Stomach smooth muscle (tissue), 2 donors: Measurements from ENCODE around the gene DNAAF1.

Source experiments
- H3K27ac ChIP-seq: one replicate; pipeline ENCODE4 v1.7.0; 2013; ENCODE audit warnings: mild to moderate bottlenecking, low read length, inconsistent platforms
- H3K27me3 ChIP-seq, 2 donors: one replicate each; pipeline ENCODE4 v1.7.0; 2013; ENCODE audit warnings: low read length in 2 of 2; ENCODE audit not compliant: insufficient read depth in 2 of 2, control insufficient read depth in 1 of 2
- H3K36me3 ChIP-seq, 2 donors: one replicate each; pipeline ENCODE4 v1.7.0; 2013; ENCODE audit warnings: low read length in 2 of 2; ENCODE audit not compliant: control insufficient read depth in 2 of 2, insufficient read depth in 2 of 2
- H3K4me1 ChIP-seq: one replicate; pipeline ENCODE4 v1.7.0; 2013; ENCODE audit warnings: low read length; ENCODE audit not compliant: control insufficient read depth, insufficient read depth
- H3K4me3 ChIP-seq, 2 donors: one replicate each; pipeline ENCODE4 v1.7.0; 2013; ENCODE audit warnings: low read length in 2 of 2
- H3K9ac ChIP-seq, 2 donors: one replicate each; pipeline ENCODE4 v1.7.0; 2013; ENCODE audit warnings: low read length in 2 of 2, mild to moderate bottlenecking in 1 of 2
- H3K9me3 ChIP-seq, 2 donors: one replicate each; pipeline ENCODE4 v1.7.0; 2013; ENCODE audit warnings: low read length in 2 of 2; ENCODE audit not compliant: control insufficient read depth in 2 of 2
- donor health status: healthy.
- donor health status: Pancreatic carcinoma.

The DNAAF1 gene

DNA sequence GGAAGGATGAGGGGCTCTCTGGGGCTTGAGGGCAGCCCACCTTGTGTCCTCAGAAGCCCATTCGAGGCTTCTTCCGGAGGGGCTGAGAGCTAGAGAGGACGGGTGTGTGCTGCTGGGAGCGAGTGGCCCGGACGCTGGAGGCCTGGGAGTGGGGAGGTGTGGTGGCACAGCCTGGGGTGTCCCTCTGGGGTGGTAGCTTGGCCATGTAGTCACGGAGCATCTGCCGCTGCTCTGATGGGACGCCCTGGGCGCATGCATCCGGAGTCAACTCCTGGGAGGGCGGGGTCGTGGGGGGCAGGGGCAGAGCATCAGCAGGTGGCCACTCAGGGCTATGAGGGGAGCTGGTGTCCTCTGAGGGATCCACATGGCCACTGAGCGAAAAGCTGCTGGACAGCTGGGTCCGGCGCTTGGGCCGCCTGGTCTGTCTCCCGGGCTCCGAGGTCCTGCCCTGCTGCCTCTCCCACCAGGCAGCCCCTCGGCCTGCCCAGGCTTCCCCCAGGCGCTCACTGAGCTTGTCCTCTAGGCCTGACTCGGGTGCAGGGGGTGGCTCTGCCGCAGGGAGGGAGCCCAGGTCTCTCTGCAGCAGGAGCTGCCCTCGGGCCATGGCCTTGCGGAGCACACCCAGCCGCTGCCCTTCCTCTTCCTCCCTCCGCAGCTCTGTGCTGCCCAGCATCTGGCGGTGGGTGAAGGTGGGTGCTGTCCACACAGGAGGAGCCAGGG, 33.9 kb downstream of the DNAAF1 start:
- Histone ChIP-seq H3K36me3 (peaks cover 11 to 23% of the 10 kb centered on the region in 2 donors), H3K27ac (peak overlapping the region; percentile 46), H3K27me3 (no peaks in the 10 kb centered on the region), H3K9ac (no peak overlapping the region), H3K4me1 (peaks cover 28% of the 10 kb centered on the region), H3K9me3 (no peaks in the 10 kb centered on the region), H3K4me3 (no peak overlapping the region)

DNA sequence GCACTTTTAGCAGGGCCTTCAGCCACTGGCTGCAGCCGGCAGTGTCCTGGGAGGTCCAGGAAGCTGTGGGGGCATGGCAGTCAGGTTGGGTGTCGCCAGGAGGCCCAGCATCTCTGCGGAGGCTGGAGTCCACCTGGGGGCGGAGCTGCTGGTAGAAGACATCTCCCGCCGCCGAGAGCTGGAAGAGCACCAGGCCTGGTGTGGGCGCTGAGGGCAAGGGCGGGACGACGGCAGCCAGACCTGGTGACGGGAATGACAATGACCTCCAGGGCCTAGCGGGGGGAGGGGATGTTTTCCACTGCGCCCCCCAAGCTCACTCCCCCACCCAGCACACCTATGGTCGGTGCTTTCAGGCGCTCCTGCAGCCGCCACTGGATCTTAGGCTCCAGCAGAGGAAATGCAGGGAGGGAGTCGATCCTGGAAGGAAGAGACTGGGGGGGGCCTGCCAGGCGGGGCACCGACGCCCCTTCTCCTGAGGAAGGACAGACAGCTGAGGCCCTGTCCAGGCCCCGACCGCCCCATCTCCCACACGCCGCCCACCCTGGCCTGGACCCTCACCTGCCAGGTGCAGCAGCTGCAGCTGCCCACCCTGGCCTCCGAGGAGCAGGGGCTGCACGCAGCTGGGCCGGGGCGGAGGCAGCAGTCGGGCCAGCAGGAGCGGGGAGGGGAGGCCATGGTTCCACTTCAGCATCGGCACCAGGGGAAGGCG, 34.7 kb downstream of the DNAAF1 start:
- peaks cover 30% of the 10 kb centered on the region for H3K4me1 ChIP-seq
- no peak overlapping the region for H3K4me3 ChIP-seq
- H3K27me3 ChIP-seq = no peaks in the 10 kb centered on the region
- no peak overlapping the region for H3K9ac ChIP-seq
- peaks cover 11 to 25% of the 10 kb centered on the region in 2 donors for H3K36me3 ChIP-seq
- no peaks in the 10 kb centered on the region for H3K9me3 ChIP-seq
- H3K27ac ChIP-seq = no peak overlapping the region

DNA sequence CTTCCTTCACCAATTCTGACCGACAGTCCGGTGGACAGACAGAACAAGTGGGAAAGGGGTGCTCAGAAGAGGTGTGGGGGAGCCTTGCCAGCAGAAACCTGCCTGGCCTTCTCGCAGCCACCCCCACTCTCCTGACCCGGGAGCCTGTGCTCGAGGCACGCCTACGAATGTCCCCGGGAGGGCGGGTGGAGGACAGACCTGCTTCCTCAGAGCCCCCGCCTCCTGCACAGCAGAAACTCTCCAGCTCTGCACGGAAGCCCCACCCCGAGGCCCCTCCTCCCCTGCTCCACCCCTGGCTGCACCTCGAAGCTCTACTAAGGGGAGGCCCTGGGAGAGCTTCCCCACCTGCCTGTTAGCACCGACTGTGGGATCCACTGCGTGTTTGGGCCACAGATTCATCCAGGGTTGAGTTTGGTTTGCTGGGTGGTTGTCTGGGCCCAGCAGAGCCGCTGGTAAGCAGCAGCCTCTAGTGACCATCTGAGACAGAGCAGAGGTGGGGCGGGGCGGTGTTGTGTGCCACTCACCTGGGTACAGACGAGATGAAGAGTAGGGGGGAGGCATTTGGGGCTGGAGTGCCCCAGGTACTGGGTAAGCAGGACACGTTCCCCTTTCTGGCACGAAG, 35.5 kb downstream of the DNAAF1 start:
- H3K4me3 ChIP-seq = no peak overlapping the region
- peaks cover 11 to 25% of the 10 kb centered on the region in 2 donors for H3K36me3 ChIP-seq
- H3K27ac ChIP-seq = no peak overlapping the region
- H3K4me1 ChIP-seq = peaks cover 30% of the 10 kb centered on the region
- no peaks in the 10 kb centered on the region for H3K27me3 ChIP-seq
- H3K9ac ChIP-seq = no peak overlapping the region
- no peaks in the 10 kb centered on the region for H3K9me3 ChIP-seq

DNA sequence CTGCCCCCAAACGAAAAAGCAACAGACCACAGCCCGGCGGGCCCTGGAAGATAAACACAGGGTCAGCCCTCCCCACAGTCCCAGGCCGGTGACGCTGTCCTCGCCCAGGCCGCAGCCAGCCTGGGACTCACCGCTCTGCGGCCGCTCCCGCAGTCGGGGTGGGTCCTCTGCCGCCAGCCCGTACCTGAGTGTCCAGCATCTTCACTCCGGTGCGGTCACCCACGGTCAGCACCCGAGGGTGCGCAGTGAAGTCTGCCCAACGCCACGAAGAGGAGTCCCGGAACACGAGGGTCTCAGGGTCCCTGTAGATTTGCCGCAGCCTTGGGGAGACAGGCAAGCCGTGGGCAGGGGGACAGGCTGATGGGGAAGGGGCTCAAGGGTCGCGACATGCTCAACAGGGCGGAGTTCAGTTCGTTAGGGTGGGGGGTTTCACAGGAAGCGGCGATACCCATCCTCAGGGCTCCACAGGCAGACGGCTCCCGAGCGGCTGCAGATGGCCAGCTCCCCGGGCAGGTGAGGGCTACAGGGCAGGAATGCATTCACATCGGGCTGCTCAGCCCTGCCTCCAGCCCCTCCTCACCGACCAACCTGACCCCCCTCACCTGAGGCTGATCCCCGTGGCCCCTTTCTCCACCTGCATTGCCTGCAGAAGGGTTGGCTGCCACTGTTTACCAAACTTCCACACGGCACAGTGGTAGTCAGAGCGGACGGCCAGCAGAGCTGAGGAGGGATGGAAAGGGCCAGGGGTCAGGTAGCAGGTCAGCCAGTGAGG, 36.2 kb downstream of the DNAAF1 start:
- Histone ChIP-seq H3K9ac (no peak overlapping the region), H3K27ac (no peak overlapping the region), H3K9me3 (no peaks in the 10 kb centered on the region), H3K27me3 (no peaks in the 10 kb centered on the region), H3K4me1 (peaks cover 32% of the 10 kb centered on the region), H3K4me3 (no peak overlapping the region), H3K36me3 (peaks cover 11 to 25% of the 10 kb centered on the region in 2 donors)

DNA sequence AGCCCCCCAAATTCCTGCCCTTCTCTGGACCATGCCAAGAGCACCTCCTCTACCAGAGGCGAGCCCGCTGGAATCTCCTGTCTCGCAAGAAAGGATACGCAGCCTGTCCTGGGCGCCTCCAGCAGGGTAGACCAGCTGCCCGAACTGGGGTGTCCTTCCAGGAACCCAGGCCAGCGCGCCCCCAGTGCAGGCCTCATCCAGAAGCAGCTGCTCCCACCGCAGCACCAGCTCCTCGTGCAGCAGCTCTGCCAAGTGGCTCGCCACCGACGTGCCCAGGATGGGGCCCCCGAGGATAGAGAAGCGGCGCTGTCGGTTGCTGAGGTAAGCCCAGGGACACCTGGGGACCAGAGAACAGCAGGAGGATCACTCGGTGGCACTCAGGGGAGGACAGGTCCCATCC, 37.0 kb downstream of the DNAAF1 start:
- no peaks in the 10 kb centered on the region for H3K27me3 ChIP-seq
- peaks cover 28% of the 10 kb centered on the region for H3K4me1 ChIP-seq
- H3K4me3 ChIP-seq = no peak overlapping the region
- H3K9ac ChIP-seq = no peak overlapping the region
- H3K9me3 ChIP-seq = no peaks in the 10 kb centered on the region
- H3K36me3 ChIP-seq = peaks cover 11 to 25% of the 10 kb centered on the region in 2 donors
- H3K27ac ChIP-seq = no peak overlapping the region

DNA sequence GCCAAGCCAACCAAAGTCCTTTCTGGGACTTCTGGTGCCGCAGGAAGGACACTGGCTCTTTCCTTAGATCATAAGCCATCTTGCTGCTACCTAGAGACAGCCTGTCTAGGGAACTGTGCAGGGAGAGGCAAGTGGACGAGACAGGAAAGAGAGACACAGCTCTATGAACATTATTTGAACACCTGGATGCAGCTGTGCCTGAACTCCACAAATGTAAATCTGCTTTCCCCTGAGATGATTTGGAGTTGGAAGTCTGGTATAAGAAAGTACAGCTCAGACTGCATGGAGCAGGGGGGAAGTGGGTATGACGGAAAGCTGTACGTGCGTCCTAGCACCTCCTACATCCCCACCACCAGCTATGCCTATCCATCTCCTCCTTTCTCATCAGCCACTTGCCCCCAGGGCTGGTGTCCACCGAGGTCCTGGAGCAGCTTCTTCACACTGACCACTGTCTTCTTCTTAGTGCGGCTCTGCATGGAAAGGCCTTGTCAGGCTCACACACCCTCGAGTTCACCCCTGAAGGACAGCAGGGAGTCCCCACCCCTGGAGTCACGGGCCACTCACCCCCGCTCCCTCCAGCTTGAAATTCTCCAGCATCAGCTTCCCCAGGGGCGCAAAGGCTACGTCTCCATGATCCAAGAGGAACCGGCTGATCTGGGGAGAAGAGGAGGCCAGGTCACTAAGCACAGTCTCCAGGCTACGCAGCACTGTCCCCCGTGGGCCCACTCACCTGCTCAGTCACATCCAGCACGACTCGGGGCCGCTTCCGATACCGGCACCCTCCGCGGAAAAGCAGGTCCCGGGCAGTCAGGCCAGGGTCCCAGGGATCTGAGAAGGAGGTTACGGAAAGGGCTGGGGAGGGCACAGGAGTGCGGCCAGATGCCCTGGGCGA, 37.8 kb downstream of the DNAAF1 start:
- no peaks in the 10 kb centered on the region for H3K9me3 ChIP-seq
- no peaks in the 10 kb centered on the region for H3K27me3 ChIP-seq
- H3K4me3 ChIP-seq = no peak overlapping the region
- no peak overlapping the region for H3K27ac ChIP-seq
- no peak overlapping the region for H3K9ac ChIP-seq
- H3K36me3 ChIP-seq = peaks cover 11 to 25% of the 10 kb centered on the region in 2 donors
- H3K4me1 ChIP-seq = peaks cover 22% of the 10 kb centered on the region

DNA sequence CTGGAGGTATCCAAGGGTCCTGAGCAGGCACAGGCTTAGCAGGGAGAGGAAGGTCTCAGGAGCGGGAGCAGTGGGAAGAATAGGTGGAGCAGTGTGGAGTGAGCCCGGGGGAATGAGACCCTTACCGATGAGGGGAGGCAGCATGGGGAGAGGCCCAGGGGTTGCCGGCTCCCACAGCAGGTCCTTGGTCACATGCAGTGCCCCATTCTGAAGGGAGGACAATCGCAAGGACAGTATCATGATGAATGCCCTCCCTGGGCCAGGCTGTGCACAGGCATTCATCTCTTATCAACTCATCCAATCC, 38.4 kb downstream of the DNAAF1 start:
- no peaks in the 10 kb centered on the region for H3K9me3 ChIP-seq
- H3K9ac ChIP-seq = no peak overlapping the region
- peaks cover 11 to 23% of the 10 kb centered on the region in 2 donors for H3K36me3 ChIP-seq
- no peak overlapping the region for H3K27ac ChIP-seq
- peaks cover 16% of the 10 kb centered on the region for H3K4me1 ChIP-seq
- no peaks in the 10 kb centered on the region for H3K27me3 ChIP-seq
- H3K4me3 ChIP-seq = no peak overlapping the region

DNA sequence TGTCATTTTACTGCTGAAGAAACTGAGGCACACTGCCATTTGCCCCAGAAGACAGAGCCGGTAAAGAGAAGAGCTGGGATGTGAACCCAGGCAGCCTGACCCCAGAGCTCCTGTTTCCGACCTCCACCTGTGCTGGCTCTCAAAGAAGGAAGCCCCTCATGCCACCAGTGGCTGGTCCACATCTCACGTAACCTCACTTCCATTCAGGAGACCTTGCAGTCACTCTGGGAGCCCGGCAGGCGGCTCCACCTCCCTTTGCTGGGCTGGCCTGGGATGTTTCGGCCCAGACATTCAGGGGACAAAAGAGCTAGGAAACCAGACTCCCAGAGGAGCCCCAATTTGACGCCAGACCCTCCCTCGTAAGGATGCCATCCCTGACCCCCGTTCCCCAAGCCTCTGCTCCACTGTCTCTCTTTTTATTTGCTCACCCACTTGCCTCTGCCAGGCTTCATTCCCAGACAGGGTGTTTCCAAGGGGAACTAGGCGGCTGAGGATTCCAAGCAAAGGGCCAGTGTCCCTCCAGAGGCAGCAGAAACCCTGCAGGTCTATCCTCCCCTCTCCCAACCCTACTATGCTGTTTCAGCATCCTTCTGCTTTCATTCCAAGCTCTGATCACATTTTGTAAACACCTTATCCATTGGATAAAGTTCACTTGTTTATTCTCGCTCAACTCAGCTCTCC, 38.9 kb downstream of the DNAAF1 start:
- Histone ChIP-seq H3K4me1 (peaks cover 16% of the 10 kb centered on the region), H3K36me3 (peaks cover 11 to 23% of the 10 kb centered on the region in 2 donors), H3K27me3 (no peaks in the 10 kb centered on the region), H3K4me3 (no peak overlapping the region), H3K9me3 (no peaks in the 10 kb centered on the region), H3K27ac (no peak overlapping the region), H3K9ac (no peak overlapping the region)

DNA sequence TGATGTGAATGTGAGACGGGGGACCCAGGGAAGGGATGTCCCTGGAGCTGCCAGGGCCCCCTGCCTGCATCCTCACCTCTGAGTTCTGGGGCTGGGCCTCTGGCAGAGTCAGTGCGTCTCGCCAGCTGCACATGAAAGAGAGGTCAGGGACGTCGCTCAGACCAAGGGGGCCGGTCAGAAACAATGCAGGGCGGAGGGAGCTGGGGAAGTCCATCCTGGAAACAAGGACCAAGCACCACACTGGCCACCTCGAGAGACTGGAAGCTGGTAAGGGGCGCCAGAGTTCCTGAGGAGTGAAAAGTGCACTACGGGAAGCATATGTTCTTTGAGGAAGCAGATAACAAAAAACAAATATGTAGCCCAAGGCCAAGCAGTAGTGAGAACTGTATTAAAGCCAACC, 39.7 kb downstream of the DNAAF1 start:
- Histone ChIP-seq H3K36me3 (peaks cover 11 to 23% of the 10 kb centered on the region in 2 donors), H3K9ac (no peak overlapping the region), H3K27ac (no peak overlapping the region)

More for the DNA sequence above, 39.7 kb downstream of the DNAAF1 start:
- H3K9me3 ChIP-seq = no peaks in the 10 kb centered on the region
- no peaks in the 10 kb centered on the region for H3K27me3 ChIP-seq
- H3K4me3 ChIP-seq = no peak overlapping the region
- peaks cover 14% of the 10 kb centered on the region for H3K4me1 ChIP-seq
